Lower lobe of right lung (tissue), 2 donors: ENCODE results near the gene INSC. TPM values are rescaled to one million over a fixed set of nuclear protein-coding genes. Genes with fewer than 3 reads are reported as not detected.

ENCODE experiments used
- ATAC-seq, 2 donors: fragments of 200-7000 bp; cut with Tn5 transposase; one replicate each; pipeline ENCODE4 v1.9.1; 2020 to 2022; ENCODE audit warnings: mild to moderate bottlenecking in 2 of 2, moderate library complexity in 2 of 2
- DNase-seq: peaks from one replicate; pipeline ENCODE4 v3.0.0-alpha.2; 2020
- H3K27ac ChIP-seq: fragments of 200-600 bp; one replicate; pipeline ENCODE4 v1.8.0; 2022
- H3K27me3 ChIP-seq: fragments of 200-600 bp; one replicate; pipeline ENCODE4 v1.8.0; 2022; ENCODE audit warnings: low read depth
- H3K36me3 ChIP-seq: fragments of 200-600 bp; one replicate; pipeline ENCODE4 v1.8.0; 2022; ENCODE audit warnings: mild to moderate bottlenecking
- H3K4me1 ChIP-seq: fragments of 200-600 bp; one replicate; pipeline ENCODE4 v1.8.0; 2022
- H3K4me3 ChIP-seq: fragments of 200-600 bp; one replicate; pipeline ENCODE4 v1.8.0; 2022; ENCODE audit warnings: mild to moderate bottlenecking
- H3K9me3 ChIP-seq: fragments of 200-600 bp; one replicate; pipeline ENCODE4 v1.8.0; 2022
- intact Hi-C: fragments of 100-400 bp; cut with DNase I; formaldehyde crosslinking; loops from one replicate; pipeline ENCODE4 v1.11.0; 2022
- total RNA-seq: library from RNA; stranded (reverse); fragmentation: NEBNext Ultra II Directional; extraction: Animal tissue kit (Norgen Biotek cat#: 25700); gene quantifications from one replicate; pipeline ENCODE4 v1.2.1, GENCODE V29; 2021
- TF ChIP-seq, protein P1 (sequence below): fragments of 200-600 bp; IDR thresholded peaks from one replicate; pipeline ENCODE4 v1.8.0; 2022; ENCODE audit warnings: antibody characterized with exemption, mild to moderate bottlenecking
- donor health status: DM: no; HTN: yes; CAD: no; lungs with severe emphysema.

INSC gene
- total RNA-seq, 1 donor from 2014 or later: 1.1 TPM

GRCh38 chr11:15139096-15139770 is 24.5 kb downstream of the INSC start:
- no peaks in the 10 kb centered on the region for H3K36me3 ChIP-seq
- DNase-seq (no peak), ATAC-seq (no peak)
- TF ChIP-seq, protein P1, sequence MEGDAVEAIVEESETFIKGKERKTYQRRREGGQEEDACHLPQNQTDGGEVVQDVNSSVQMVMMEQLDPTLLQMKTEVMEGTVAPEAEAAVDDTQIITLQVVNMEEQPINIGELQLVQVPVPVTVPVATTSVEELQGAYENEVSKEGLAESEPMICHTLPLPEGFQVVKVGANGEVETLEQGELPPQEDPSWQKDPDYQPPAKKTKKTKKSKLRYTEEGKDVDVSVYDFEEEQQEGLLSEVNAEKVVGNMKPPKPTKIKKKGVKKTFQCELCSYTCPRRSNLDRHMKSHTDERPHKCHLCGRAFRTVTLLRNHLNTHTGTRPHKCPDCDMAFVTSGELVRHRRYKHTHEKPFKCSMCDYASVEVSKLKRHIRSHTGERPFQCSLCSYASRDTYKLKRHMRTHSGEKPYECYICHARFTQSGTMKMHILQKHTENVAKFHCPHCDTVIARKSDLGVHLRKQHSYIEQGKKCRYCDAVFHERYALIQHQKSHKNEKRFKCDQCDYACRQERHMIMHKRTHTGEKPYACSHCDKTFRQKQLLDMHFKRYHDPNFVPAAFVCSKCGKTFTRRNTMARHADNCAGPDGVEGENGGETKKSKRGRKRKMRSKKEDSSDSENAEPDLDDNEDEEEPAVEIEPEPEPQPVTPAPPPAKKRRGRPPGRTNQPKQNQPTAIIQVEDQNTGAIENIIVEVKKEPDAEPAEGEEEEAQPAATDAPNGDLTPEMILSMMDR: no peak
- H3K4me1 ChIP-seq: no peaks in the 10 kb centered on the region
- no peaks in the 10 kb centered on the region for H3K27me3 ChIP-seq
- H3K4me3 ChIP-seq: no peak overlapping the region
- no peak overlapping the region for H3K27ac ChIP-seq
- H3K9me3 ChIP-seq: no peaks in the 10 kb centered on the region
- intact Hi-C loops: no loop called here

DNA sequence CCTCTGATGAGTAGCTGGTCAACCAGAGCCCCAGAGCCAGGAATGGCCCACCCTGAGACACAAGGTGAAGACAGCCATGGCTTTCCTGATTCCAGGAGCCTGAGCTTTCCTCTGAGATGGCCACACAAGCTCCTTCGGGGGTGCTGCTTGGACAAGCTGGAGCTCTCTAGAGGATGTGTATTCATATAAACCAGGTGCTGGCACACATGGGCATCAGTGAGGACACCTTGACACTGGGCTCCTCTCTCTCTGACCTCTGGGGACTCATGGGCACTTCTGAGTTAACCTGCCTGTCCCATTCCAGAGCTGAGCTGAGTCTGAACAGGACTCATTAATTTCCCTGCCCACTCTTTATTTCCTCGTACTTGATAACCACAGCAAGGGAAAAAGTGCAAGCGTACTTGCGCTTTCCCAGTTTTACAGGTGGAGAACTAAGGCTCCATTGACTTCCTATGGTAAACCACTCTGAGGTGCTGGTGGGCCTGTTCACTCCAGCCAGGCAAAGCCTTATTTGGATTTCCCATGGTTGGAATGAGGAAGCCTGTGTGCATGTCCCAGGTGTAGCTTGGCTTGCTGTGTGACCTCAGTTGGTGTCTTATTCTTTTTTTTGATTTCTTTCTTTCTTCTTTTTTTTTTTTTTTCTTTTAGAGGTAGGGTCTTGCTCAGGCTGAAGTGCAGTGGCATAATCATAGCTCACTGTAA is 25.4 kb downstream of the INSC start:
- Histone ChIP-seq H3K9me3 (no peaks in the 10 kb centered on the region), H3K4me1 (no peaks in the 10 kb centered on the region), H3K27ac (no peak overlapping the region), H3K27me3 (no peaks in the 10 kb centered on the region), H3K36me3 (no peaks in the 10 kb centered on the region), H3K4me3 (no peak overlapping the region)
- TF ChIP-seq, protein P1: no peak
- intact Hi-C loops: no loop called here
- ATAC-seq (no peak), DNase-seq (no peak)

- no peaks in the 10 kb centered on the region for H3K4me1 ChIP-seq
- DNase-seq: no peak
- no peaks in the 10 kb centered on the region for H3K9me3 ChIP-seq
- H3K27ac ChIP-seq: no peak overlapping the region
- TF ChIP-seq, protein P1: no peak
- intact Hi-C loops: no loop called here
- no peak for ATAC-seq
- H3K36me3 ChIP-seq: no peaks in the 10 kb centered on the region
- no peaks in the 10 kb centered on the region for H3K27me3 ChIP-seq
- H3K4me3 ChIP-seq: no peak overlapping the region
Measured at GRCh38 chr11:15141381-15141780, 26.7 kb downstream of the INSC start.

DNA sequence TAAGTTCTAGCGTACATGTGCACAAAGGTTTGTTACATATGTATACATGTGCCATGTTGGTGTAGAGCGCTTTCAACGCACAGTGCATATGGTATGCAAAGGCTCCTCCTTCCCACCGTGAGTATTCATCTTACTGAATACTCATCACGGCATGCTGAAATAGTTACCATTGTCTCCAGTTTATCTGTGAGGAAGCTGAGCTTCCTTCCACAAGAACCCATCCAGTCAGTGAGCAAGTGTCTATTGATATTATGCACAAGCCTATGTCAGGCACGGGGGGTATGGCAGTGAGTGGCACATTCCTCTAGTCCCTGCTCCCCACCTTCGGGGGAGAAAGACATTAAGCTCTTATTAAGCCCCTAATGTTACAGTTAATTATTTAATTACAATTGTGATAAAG is 28.1 kb downstream of the INSC start:
- no peaks in the 10 kb centered on the region for H3K4me1 ChIP-seq
- H3K4me3 ChIP-seq: no peak overlapping the region
- intact Hi-C loops: no loop called here
- ATAC-seq: no peak
- no peak overlapping the region for H3K27ac ChIP-seq
- no peaks in the 10 kb centered on the region for H3K27me3 ChIP-seq
- no peaks in the 10 kb centered on the region for H3K9me3 ChIP-seq
- TF ChIP-seq, protein P1: no peak
- no peak for DNase-seq
- H3K36me3 ChIP-seq: no peaks in the 10 kb centered on the region

DNA sequence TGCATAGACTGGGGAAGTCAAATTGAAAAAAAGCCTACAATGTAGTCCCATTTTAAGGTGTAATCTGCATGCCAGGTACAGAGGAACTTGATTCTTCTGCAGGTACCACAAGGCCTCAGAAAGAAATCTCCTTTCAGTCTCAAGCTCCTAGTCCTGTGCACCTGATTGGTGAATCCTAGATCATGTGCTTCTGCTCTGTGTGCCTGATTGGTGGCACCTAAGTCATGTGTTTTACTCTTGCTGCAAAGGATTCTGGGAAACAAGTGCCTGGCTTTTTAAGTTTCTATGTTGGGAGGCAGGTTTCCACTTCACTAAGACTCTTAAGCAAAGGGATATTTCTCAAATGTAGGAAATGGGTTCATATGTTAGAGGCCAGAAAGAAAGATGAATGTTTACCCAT is 29.1 kb downstream of the INSC start:
- intact Hi-C loops: no loop called here
- no peak overlapping the region for H3K27ac ChIP-seq
- TF ChIP-seq, protein P1: no peak
- H3K4me3 ChIP-seq: no peak overlapping the region
- no peaks in the 10 kb centered on the region for H3K4me1 ChIP-seq
- DNase-seq: no peak
- H3K36me3 ChIP-seq: no peaks in the 10 kb centered on the region
- ATAC-seq: no peak
- no peaks in the 10 kb centered on the region for H3K27me3 ChIP-seq
- no peaks in the 10 kb centered on the region for H3K9me3 ChIP-seq
